Measurements from ENCODE around the gene RALB.

Gene RALB

GRCh38 chr2:120223034-120223912 is 29.4 kb upstream of the RALB start, which contains the start of gene TMEM185B:
TSS of gene TMEM185B (minus strand) at chr2:120223400. CDS start at chr2:120222976, 424 bp downstream.
- peak within 1 kb of the TSS; percentile 68 for H2AFZ ChIP-seq (ENCODE audit: low read length)
- peaks cover 11% of the 10 kb centered on the region; the same call in 1 of the 2 replicates for H3K4me1 ChIP-seq (ENCODE audit: low read length)
- no peaks in the 10 kb centered on the region for H3K9me3 ChIP-seq (replicated peaks; ENCODE audit: insufficient read depth, low read length)
- peak; percentile 74 for DNase-seq
- H3K27me3 ChIP-seq (replicated peaks; ENCODE audit: insufficient read depth, low read length): no peaks in the 10 kb centered on the region
- no peaks in the 10 kb centered on the region for H4K20me1 ChIP-seq (ENCODE audit: insufficient read depth, low read length)
- H3K27ac ChIP-seq (ENCODE audit: low read length): peak within 1 kb of the TSS; percentile 44; the same call in 1 of the 2 replicates
- peak within 1 kb of the TSS; percentile 77 for H3K4me2 ChIP-seq (ENCODE audit: low read depth, low read length)
- TF ChIP-seq EZH2phosphoT487 (IDR thresholded peaks at IDR 0.05; ENCODE audit: low read length): no peak
- TF ChIP-seq EZH2 (optimal IDR thresholded peaks at IDR 0.05; ENCODE audit: low read depth, low read length): no peak
- no peak; the same call in 1 of the 2 replicates for TF ChIP-seq CTCF (IDR thresholded peaks at IDR 0.05; ENCODE audit: low read length)
- H3K9me2 ChIP-seq (replicated peaks; ENCODE audit: insufficient read depth, low read length): no peaks in the 10 kb centered on the region
- peak within 1 kb of the TSS; percentile 74 for H3K4me3 ChIP-seq (ENCODE audit: low read length)
- H3F3A ChIP-seq (ENCODE audit: insufficient read depth, low read length): no peaks in the 10 kb centered on the region
- H3K79me2 ChIP-seq (ENCODE audit: low read length): peaks cover 14% of the 10 kb centered on the region
- no peaks in the 10 kb centered on the region for H3K36me3 ChIP-seq (replicated peaks; ENCODE audit: insufficient read depth, low read length)
- peak within 1 kb of the TSS; percentile 60; the same call in 1 of the 2 replicates for H3K9ac ChIP-seq (ENCODE audit: low read length)

DNA sequence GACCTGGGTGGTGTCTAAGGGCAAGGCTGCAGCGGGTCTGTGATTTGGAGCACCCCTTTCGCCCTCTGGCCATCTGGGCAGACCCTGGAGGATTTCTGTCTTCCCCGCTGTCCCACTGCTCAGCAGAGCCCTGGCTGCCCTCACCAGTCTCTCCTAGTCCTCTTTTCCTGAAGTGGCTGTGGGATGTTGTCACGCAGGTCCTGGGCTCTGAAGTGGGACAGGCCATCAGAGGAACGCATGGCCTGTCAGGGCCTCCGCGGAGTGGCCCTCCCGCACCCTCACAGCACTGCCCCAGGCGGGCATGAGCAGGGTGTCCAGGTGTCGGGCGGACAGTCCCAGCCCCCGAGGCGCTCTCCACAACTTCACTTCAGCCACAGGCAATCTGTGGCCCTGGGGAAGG is 28.4 kb upstream of the RALB start:
- Histone ChIP-seq H3K9me3 (replicated peaks; ENCODE audit: insufficient read depth, low read length) (no peaks in the 10 kb centered on the region), H2AFZ (ENCODE audit: low read length) (no peak overlapping the region), H3K4me3 (ENCODE audit: low read length) (no peak overlapping the region), H3K36me3 (replicated peaks; ENCODE audit: insufficient read depth, low read length) (no peaks in the 10 kb centered on the region), H3K27me3 (replicated peaks; ENCODE audit: insufficient read depth, low read length) (no peaks in the 10 kb centered on the region), H3K9me2 (replicated peaks; ENCODE audit: insufficient read depth, low read length) (no peaks in the 10 kb centered on the region), H3F3A (ENCODE audit: insufficient read depth, low read length) (no peaks in the 10 kb centered on the region), H3K4me1 (ENCODE audit: low read length) (peaks cover 11% of the 10 kb centered on the region; the same call in 1 of the 2 replicates), H4K20me1 (ENCODE audit: insufficient read depth, low read length) (no peaks in the 10 kb centered on the region), H3K79me2 (ENCODE audit: low read length) (peaks cover 15% of the 10 kb centered on the region), H3K4me2 (ENCODE audit: low read depth, low read length) (0 out of 2 replicates have a peak overlapping the region, but pooled peaks have one; percentile 77), H3K27ac (ENCODE audit: low read length) (no peak overlapping the region), H3K9ac (ENCODE audit: low read length) (no peak overlapping the region)
- DNase-seq: no peak
- TF ChIP-seq EZH2 (optimal IDR thresholded peaks at IDR 0.05; ENCODE audit: low read depth, low read length) (no peak), CTCF (IDR thresholded peaks at IDR 0.05; ENCODE audit: low read length) (no peak), EZH2phosphoT487 (IDR thresholded peaks at IDR 0.05; ENCODE audit: low read length) (no peak)

DNA sequence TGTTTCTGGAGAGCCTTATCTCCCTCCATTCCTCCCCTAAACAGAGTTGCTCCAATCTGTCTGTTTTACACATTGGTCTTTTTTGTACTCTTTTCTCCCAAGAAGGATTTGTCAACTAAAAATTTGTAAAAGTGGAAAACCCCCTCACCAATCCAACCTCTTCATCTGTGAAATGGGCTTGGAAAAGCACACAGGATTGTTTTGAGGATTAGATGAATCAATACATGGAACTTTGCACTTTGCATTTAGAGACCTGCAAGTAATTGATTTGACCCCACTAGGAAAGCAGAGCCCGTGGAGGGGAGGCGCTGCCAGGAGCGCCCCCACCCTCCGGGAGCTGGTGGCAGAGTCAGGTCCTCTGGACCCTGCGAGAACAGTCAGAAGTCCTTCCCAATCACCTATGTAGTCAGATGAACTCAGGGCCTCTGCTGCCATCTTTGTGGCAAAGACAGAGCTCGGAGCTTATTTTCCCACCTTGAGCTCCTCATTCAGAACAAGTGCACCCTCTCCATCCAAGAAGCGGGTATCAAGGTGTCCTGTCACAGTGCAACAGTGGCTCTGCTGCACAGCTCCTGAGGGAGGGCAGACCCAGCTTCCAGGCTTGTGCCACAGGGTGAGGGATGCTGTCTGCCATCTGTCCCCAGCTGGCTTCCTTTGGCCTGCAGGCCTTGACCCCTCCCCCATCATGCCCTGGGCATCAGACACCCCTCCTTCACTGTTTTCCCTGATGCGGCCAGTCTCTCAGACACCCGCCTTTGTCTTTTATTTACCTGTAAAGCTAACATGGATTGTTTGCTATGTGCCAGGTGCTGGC is 27.7 kb upstream of the RALB start:
- Histone ChIP-seq H3K79me2 (ENCODE audit: low read length) (peaks cover 18% of the 10 kb centered on the region), H3K4me2 (ENCODE audit: low read depth, low read length) (no peak overlapping the region), H3K9me2 (replicated peaks; ENCODE audit: insufficient read depth, low read length) (no peaks in the 10 kb centered on the region), H2AFZ (ENCODE audit: low read length) (no peak overlapping the region), H3K9ac (ENCODE audit: low read length) (no peak overlapping the region), H3K36me3 (replicated peaks; ENCODE audit: insufficient read depth, low read length) (no peaks in the 10 kb centered on the region), H3K4me1 (ENCODE audit: low read length) (peaks cover 12% of the 10 kb centered on the region; the same call in 1 of the 2 replicates), H4K20me1 (ENCODE audit: insufficient read depth, low read length) (no peaks in the 10 kb centered on the region), H3K9me3 (replicated peaks; ENCODE audit: insufficient read depth, low read length) (no peaks in the 10 kb centered on the region), H3F3A (ENCODE audit: insufficient read depth, low read length) (no peaks in the 10 kb centered on the region), H3K27me3 (replicated peaks; ENCODE audit: insufficient read depth, low read length) (no peaks in the 10 kb centered on the region), H3K4me3 (ENCODE audit: low read length) (no peak overlapping the region), H3K27ac (ENCODE audit: low read length) (no peak overlapping the region)
- DNase-seq: no peak
- TF ChIP-seq CTCF (IDR thresholded peaks at IDR 0.05; ENCODE audit: low read length): no peak
- TF ChIP-seq EZH2phosphoT487 (IDR thresholded peaks at IDR 0.05; ENCODE audit: low read length): no peak
- no peak for TF ChIP-seq EZH2 (optimal IDR thresholded peaks at IDR 0.05; ENCODE audit: low read depth, low read length)
